Liver (tissue), 9 donors: ENCODE results near the gene RBM10. TPM values are rescaled to one million over a fixed set of nuclear protein-coding genes. Genes with fewer than 3 reads are reported as not detected.

Experiments
- DNase-seq: peaks from one replicate; pipeline ENCODE4 v3.0.0-alpha.2; 2017; ENCODE audit warnings: low spot score
- H3K27ac ChIP-seq, 2 donors: one replicate each; pipeline ENCODE4 v1.7.0; 2013; ENCODE audit warnings: inconsistent platforms in 2 of 2, low read length in 2 of 2, control low read depth in 1 of 2, low read depth in 1 of 2, mild to moderate bottlenecking in 1 of 2
- H3K27me3 ChIP-seq, 4 donors: one replicate each; pipeline versions ENCODE4 v1.6.1 to v1.7.0; 2013; ENCODE audit warnings: low read length in 3 of 4, inconsistent platforms in 1 of 4, mild to moderate bottlenecking in 1 of 4, moderate library complexity in 1 of 4; ENCODE audit not compliant: control insufficient read depth in 4 of 4, insufficient read depth in 4 of 4
- H3K36me3 ChIP-seq, 4 donors: one replicate each; pipeline versions ENCODE4 v1.6.1 to v1.7.0; 2013; ENCODE audit warnings: low read length in 3 of 4, mild to moderate bottlenecking in 3 of 4, low read depth in 1 of 4, moderate library complexity in 1 of 4; ENCODE audit not compliant: control insufficient read depth in 4 of 4, insufficient read depth in 3 of 4
- H3K4me1 ChIP-seq, 4 donors: one replicate each; pipeline versions ENCODE4 v1.6.1 to v1.7.0; 2013; ENCODE audit warnings: low read length in 3 of 4, mild to moderate bottlenecking in 3 of 4, moderate library complexity in 1 of 4; ENCODE audit not compliant: control insufficient read depth in 4 of 4, insufficient read depth in 4 of 4
- H3K4me3 ChIP-seq, 3 donors: one replicate each; pipeline versions ENCODE4 v1.6.1 to v1.7.0; 2013; ENCODE audit warnings: low read length in 3 of 3, control low read depth in 1 of 3, low read depth in 1 of 3, mild to moderate bottlenecking in 1 of 3
- H3K9ac ChIP-seq, 2 donors: one replicate each; pipeline ENCODE4 v1.7.0; 2013; ENCODE audit warnings: low read length in 2 of 2, mild to moderate bottlenecking in 2 of 2, moderate library complexity in 2 of 2, control low read depth in 1 of 2, low read depth in 1 of 2
- H3K9me3 ChIP-seq, 4 donors: one replicate each; pipeline versions ENCODE4 v1.6.1 to v1.7.0; 2013; ENCODE audit warnings: low read length in 3 of 4; ENCODE audit not compliant: control insufficient read depth in 4 of 4
- EGR1 ChIP-seq, 2 donors: IDR thresholded peaks; 2 replicates each; pipeline ENCODE4 v1.6.1; 2016 to 2018; ENCODE audit warnings: antibody characterized with exemption in 2 of 2, low read depth in 2 of 2
- FOXA1 ChIP-seq: IDR thresholded peaks from 2 replicates; pipeline ENCODE4 v1.6.1; 2016; ENCODE audit warnings: antibody characterized with exemption
- GABPA ChIP-seq, 2 donors: IDR thresholded peaks in 1 of 2; conservative IDR thresholded peaks in 1 of 2; 2 replicates each; pipeline ENCODE4 v1.6.1; 2016; ENCODE audit warnings: antibody characterized with exemption in 2 of 2, mild to moderate bottlenecking in 1 of 2, moderate library complexity in 1 of 2
- HNF4G ChIP-seq: IDR thresholded peaks from 2 replicates; pipeline ENCODE4 v1.6.1; 2016; ENCODE audit warnings: antibody characterized with exemption
- NR2F2 ChIP-seq: IDR thresholded peaks from 2 replicates; pipeline ENCODE4 v1.6.1; 2016; ENCODE audit warnings: antibody characterized with exemption
- RAD21 ChIP-seq, 2 donors: IDR thresholded peaks; 2 replicates each; pipeline ENCODE4 v1.6.1; 2016; ENCODE audit warnings: antibody characterized with exemption in 2 of 2, mild to moderate bottlenecking in 2 of 2
- RXRA ChIP-seq, 2 donors: IDR thresholded peaks; 2 replicates each; pipeline ENCODE4 v1.6.1; 2017 to 2018; ENCODE audit warnings: antibody characterized with exemption in 2 of 2, mild to moderate bottlenecking in 1 of 2
- SP1 ChIP-seq: IDR thresholded peaks from 2 replicates; pipeline ENCODE4 v1.6.1; 2018; ENCODE audit warnings: antibody characterized with exemption, mild to moderate bottlenecking
- TAF1 ChIP-seq: conservative IDR thresholded peaks from 2 replicates; pipeline ENCODE4 v1.6.1; 2016; ENCODE audit warnings: antibody characterized with exemption, mild to moderate bottlenecking
- YY1 ChIP-seq: IDR thresholded peaks from 2 replicates; pipeline ENCODE4 v1.6.1; 2016; ENCODE audit warnings: antibody characterized with exemption, mild to moderate bottlenecking
- WGBS: extraction: QIAGEN DNeasy Blood & Tissue Kit; methylation state at CpG from one replicate; pipeline ENCODE4 v1.1.7; 2013; 5-methylcytosine and 5-hydroxymethylcytosine counted together
- polyA plus RNA-seq, 2 donors: library from polyadenylated mRNA; stranded (reverse) in 1 of 2; unstranded in 1 of 2; fragments of 200-250 nt in 1 of 2; fragments of >200 nt in 1 of 2; fragmentation: Nextera tagmentation in 1 of 2; extraction: Ambion mirVana in 1 of 2; gene quantifications; one replicate each; pipeline versions ENCODE4 v1.2.1 to v1.2.3, GENCODE V29; 2013 to 2015
- total RNA-seq, 2 donors: library from RNA; depleted of rRNA; stranded (reverse); fragments of >200 nt; gene quantifications; one replicate each; pipeline ENCODE4 v1.2.3, GENCODE V29; 2014
- TF ChIP-seq, protein P1 (sequence below): IDR thresholded peaks from 2 replicates; pipeline ENCODE4 v1.6.1; 2016; ENCODE audit warnings: antibody characterized with exemption
- TF ChIP-seq, protein P2 (sequence below): IDR thresholded peaks from 2 replicates; pipeline ENCODE4 v1.6.1; 2016; ENCODE audit warnings: antibody characterized with exemption
- TF ChIP-seq, protein P3 (sequence below): fragments of 150-350 bp; IDR thresholded peaks from 2 replicates; pipeline ENCODE4 v1.5.1; 2017; ENCODE audit warnings: improper control_type of control experiment, low read depth, low read length; ENCODE audit not compliant: missing input control
- TF ChIP-seq, protein P4 (sequence below): IDR thresholded peaks from 2 replicates; pipeline ENCODE4 v1.6.1; 2016; ENCODE audit warnings: antibody characterized with exemption, mild to moderate bottlenecking
- donor health status: healthy.
- donor health status: healthy.
- donor health status: healthy.
- donor health status: healthy.
- donor health status: healthy.

RBM10 gene
- total and polyA plus RNA-seq, 4 donors: 8.2 to 26.6 (median 17.5) TPM

DNA sequence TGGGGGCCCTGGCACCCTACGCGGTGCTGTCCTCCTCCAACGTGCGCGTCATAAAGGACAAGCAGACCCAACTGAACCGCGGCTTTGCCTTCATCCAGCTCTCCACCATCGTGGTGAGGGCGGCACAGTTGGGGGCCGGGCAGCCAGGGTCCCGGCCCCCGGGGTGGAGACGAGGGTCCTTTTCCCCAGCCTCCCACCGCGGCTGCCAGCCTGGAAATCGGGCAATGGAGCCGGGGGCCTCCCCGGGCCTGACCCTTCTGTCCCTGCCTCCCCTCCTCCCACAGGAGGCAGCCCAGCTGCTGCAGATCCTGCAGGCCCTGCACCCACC, 34.9 kb downstream of the RBM10 start:
- Histone ChIP-seq H3K4me1 (no peaks in the 10 kb centered on the region), H3K9ac (no peak overlapping the region), H3K27ac (no peak overlapping the region), H3K36me3 (peaks cover 7 to 62% (median 13%) of the 10 kb centered on the region in 4 donors), H3K27me3 (no peaks in the 10 kb centered on the region), H3K9me3 (no peaks in the 10 kb centered on the region), H3K4me3 (no peak overlapping the region)
- DNase-seq: no peak
- WGBS: 97% methylated on average over 18 of the region's 18 CpGs
- TF ChIP-seq HNF4G: no peak
- no peak for TF ChIP-seq RXRA (IDR thresholded peaks at IDR 0.05)
- TF ChIP-seq NR2F2: no peak
- no peak for TF ChIP-seq RAD21 (IDR thresholded peaks at IDR 0.05)
- TF ChIP-seq, protein P1, sequence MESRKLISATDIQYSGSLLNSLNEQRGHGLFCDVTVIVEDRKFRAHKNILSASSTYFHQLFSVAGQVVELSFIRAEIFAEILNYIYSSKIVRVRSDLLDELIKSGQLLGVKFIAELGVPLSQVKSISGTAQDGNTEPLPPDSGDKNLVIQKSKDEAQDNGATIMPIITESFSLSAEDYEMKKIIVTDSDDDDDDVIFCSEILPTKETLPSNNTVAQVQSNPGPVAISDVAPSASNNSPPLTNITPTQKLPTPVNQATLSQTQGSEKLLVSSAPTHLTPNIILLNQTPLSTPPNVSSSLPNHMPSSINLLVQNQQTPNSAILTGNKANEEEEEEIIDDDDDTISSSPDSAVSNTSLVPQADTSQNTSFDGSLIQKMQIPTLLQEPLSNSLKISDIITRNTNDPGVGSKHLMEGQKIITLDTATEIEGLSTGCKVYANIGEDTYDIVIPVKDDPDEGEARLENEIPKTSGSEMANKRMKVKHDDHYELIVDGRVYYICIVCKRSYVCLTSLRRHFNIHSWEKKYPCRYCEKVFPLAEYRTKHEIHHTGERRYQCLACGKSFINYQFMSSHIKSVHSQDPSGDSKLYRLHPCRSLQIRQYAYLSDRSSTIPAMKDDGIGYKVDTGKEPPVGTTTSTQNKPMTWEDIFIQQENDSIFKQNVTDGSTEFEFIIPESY: no peak
- TF ChIP-seq GABPA (IDR thresholded peaks at IDR 0.05 in 1 of 2, conservative IDR thresholded peaks at IDR 0.05 in 1 of 2): no peak
- TF ChIP-seq, protein P2, sequence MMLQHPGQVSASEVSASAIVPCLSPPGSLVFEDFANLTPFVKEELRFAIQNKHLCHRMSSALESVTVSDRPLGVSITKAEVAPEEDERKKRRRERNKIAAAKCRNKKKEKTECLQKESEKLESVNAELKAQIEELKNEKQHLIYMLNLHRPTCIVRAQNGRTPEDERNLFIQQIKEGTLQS: no peak

DNA sequence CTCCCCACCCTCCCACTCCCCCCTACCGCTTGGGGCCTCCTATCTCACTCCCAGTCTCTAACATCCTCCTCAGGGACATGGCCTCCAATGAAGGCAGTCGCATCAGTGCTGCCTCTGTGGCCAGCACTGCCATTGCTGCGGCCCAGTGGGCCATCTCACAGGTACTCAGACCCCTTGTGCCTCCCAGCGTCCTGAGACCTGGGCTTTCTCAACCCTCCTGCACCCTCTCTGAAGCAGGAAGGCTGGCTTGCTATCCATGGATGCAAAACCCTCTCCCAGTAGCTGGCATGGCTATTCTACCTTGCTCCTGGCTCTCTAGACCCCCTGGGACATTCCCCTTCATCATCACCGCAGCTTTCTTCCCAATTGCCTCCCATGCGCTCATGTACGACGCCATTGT, 35.3 kb downstream of the RBM10 start:
- DNase-seq: no peak
- TF ChIP-seq RAD21 (IDR thresholded peaks at IDR 0.05): no peak
- TF ChIP-seq, protein P3, sequence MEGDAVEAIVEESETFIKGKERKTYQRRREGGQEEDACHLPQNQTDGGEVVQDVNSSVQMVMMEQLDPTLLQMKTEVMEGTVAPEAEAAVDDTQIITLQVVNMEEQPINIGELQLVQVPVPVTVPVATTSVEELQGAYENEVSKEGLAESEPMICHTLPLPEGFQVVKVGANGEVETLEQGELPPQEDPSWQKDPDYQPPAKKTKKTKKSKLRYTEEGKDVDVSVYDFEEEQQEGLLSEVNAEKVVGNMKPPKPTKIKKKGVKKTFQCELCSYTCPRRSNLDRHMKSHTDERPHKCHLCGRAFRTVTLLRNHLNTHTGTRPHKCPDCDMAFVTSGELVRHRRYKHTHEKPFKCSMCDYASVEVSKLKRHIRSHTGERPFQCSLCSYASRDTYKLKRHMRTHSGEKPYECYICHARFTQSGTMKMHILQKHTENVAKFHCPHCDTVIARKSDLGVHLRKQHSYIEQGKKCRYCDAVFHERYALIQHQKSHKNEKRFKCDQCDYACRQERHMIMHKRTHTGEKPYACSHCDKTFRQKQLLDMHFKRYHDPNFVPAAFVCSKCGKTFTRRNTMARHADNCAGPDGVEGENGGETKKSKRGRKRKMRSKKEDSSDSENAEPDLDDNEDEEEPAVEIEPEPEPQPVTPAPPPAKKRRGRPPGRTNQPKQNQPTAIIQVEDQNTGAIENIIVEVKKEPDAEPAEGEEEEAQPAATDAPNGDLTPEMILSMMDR: no peak
- TF ChIP-seq, protein P1: no peak
- no peak for TF ChIP-seq FOXA1
- TF ChIP-seq, protein P4, sequence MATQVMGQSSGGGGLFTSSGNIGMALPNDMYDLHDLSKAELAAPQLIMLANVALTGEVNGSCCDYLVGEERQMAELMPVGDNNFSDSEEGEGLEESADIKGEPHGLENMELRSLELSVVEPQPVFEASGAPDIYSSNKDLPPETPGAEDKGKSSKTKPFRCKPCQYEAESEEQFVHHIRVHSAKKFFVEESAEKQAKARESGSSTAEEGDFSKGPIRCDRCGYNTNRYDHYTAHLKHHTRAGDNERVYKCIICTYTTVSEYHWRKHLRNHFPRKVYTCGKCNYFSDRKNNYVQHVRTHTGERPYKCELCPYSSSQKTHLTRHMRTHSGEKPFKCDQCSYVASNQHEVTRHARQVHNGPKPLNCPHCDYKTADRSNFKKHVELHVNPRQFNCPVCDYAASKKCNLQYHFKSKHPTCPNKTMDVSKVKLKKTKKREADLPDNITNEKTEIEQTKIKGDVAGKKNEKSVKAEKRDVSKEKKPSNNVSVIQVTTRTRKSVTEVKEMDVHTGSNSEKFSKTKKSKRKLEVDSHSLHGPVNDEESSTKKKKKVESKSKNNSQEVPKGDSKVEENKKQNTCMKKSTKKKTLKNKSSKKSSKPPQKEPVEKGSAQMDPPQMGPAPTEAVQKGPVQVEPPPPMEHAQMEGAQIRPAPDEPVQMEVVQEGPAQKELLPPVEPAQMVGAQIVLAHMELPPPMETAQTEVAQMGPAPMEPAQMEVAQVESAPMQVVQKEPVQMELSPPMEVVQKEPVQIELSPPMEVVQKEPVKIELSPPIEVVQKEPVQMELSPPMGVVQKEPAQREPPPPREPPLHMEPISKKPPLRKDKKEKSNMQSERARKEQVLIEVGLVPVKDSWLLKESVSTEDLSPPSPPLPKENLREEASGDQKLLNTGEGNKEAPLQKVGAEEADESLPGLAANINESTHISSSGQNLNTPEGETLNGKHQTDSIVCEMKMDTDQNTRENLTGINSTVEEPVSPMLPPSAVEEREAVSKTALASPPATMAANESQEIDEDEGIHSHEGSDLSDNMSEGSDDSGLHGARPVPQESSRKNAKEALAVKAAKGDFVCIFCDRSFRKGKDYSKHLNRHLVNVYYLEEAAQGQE: no peak
- no peak for TF ChIP-seq TAF1
- TF ChIP-seq SP1: no peak
- no peak for TF ChIP-seq EGR1 (IDR thresholded peaks at IDR 0.05; ENCODE audit: low read depth in 2 of 2)
- no peak for TF ChIP-seq YY1
- no peaks in the 10 kb centered on the region for H3K4me1 ChIP-seq
- H3K27ac ChIP-seq: no peak overlapping the region
- H3K36me3 ChIP-seq: peaks cover 7 to 66% (median 12%) of the 10 kb centered on the region in 4 donors
- H3K9me3 ChIP-seq: no peaks in the 10 kb centered on the region
- no peaks in the 10 kb centered on the region for H3K27me3 ChIP-seq
- no peak overlapping the region for H3K9ac ChIP-seq
- H3K4me3 ChIP-seq: no peak overlapping the region
- WGBS: 97% methylated on average over 8 of the region's 8 CpGs
